ENCODE results near the gene FAM72C.
"Not testable (repeated sequence)": the region's sequence is repeated elsewhere in the genome, so short reads cannot be mapped to it uniquely, and the experiment has no call there.

The FAM72C gene

DNA sequence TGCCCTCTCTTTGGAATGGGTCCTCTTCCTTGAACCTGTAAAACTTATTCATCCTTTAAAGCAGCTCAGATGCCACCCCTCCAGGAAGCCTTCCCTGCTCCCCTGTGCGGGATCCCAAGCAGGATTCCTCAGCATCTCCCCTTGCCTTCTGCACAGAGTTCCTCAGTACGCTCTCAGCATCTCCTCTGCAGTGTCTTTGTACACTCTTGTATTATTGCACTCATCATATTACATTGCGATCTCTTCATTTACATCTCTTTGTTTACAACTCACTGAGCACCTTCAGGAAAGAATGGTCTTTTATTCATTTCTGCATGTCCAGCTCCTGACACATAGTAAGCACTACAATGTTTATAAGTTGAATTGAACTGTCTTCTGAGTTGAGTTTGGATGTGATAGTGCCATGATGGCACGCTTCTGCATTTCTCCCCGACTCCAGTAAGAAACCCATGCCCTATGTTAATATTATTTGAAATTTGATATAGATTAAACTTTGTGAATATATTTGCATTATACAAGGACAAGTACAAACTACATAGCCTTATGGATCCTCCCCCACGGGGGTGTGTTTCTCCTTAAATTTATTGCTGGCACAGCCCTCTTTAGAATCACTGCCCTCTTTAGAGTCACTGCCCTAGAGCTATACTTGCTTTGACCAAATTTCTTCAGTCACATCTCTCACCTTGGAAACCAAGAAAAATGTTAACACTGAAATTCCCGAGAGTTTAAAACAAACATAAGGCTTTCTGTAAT is 13.1 kb upstream of the FAM72C start:
- DNase-seq (ENCODE audit: low read depth) = not testable (repeated sequence)

DNA sequence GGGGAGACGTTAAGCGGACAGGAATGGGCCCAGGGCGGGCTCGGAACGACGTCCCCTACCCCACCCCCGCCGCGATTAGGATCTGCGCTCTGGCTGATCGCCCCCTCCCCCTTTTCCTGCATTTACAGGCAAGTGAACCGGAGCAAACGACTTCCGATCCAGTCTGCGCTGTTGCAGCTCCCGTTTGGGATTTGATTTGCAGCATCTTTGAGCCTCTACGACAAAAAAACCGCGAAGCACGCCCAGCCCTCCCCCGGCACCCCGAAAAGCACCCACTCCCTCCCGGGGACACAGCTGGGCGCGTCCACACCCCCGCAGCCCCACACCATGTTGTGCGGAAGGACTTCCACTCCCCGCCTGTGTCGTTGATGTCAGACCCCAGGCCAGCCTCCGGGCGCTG is 2.6 kb upstream of the FAM72C start:
- not testable (repeated sequence) for DNase-seq (ENCODE audit: low read depth)

- DNase-seq (ENCODE audit: low read depth) = not testable (repeated sequence)
Measured at GRCh38 chr1:143973876-143974414, 2.2 kb upstream of the FAM72C start.

DNA sequence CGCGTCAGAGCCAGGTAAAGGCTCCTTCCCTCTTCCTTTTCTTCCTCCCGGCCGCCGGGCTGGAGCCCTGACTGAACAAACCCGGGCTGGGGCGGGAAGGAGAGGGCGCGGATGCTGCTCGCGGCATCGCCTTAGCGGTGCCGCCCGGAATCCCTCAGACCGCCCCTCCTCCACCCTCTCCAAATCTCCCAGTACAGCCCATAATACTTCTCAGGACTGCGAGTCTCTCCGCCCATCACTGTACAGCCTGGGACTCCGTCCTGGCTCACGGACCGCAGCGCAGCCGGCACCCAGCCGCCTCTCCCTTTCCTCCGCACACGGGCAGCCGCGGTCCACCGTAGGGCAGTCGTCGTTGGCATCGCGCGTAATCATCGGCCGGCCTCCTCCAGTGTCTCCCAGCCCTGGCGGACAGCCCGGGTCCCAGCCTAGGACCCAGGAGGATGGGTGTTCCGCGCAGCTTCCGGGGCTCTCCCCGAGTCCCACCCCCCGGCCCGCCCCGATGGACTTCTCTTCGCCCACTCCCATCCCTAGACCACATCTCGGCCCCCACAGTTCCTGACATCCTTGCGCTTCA is 1.1 kb upstream of the FAM72C start:
- not testable (repeated sequence) for DNase-seq (ENCODE audit: low read depth)

GRCh38 chr1:143965860-143966259 is 5.9 kb downstream of the FAM72C start:
- DNase-seq (ENCODE audit: low read depth) = not testable (repeated sequence)

GRCh38 chr1:143964294-143964693 is 7.5 kb downstream of the FAM72C start:
- DNase-seq (ENCODE audit: low read depth) = not testable (repeated sequence)

DNA sequence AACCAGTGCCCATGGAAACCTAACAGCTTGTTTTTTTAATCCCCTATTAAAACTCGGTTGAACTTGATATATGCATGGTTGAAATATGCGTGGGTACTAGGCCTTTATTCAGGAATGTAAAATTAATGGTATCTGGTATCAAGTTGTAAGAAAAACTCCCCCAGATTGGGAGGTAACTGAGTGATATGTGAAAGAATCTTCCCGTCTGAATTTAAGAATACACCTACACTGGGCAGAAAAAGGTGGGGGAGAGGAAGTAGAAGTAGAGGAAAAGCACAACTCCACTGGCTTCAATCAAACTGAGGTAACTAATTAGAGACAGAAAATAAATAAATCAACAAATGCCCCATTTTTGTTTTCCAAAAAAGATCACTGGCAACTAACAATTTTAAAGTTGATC is 15.9 kb downstream of the FAM72C start:
- not testable (repeated sequence) for DNase-seq (ENCODE audit: low read depth)

DNA sequence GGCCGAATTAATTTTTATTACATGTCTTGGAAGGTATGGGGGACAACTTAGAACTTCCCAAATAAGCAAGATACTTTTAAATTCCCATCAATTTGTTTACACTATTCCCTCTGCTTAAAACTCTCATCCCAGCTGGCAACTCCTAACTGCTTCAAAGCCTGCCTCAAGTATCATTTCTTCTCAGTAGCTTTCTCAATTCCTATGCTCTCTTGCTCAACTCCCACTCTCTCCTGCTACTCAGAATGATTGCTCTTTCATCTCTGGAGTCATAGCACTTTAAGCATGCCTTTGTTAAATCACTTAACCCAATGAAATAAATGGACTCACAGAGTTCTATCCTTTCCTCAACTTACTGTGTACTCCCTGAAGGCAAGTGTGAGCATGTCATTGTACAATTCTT is 18.9 kb downstream of the FAM72C start:
- not testable (repeated sequence) for DNase-seq (ENCODE audit: low read depth)

DNA sequence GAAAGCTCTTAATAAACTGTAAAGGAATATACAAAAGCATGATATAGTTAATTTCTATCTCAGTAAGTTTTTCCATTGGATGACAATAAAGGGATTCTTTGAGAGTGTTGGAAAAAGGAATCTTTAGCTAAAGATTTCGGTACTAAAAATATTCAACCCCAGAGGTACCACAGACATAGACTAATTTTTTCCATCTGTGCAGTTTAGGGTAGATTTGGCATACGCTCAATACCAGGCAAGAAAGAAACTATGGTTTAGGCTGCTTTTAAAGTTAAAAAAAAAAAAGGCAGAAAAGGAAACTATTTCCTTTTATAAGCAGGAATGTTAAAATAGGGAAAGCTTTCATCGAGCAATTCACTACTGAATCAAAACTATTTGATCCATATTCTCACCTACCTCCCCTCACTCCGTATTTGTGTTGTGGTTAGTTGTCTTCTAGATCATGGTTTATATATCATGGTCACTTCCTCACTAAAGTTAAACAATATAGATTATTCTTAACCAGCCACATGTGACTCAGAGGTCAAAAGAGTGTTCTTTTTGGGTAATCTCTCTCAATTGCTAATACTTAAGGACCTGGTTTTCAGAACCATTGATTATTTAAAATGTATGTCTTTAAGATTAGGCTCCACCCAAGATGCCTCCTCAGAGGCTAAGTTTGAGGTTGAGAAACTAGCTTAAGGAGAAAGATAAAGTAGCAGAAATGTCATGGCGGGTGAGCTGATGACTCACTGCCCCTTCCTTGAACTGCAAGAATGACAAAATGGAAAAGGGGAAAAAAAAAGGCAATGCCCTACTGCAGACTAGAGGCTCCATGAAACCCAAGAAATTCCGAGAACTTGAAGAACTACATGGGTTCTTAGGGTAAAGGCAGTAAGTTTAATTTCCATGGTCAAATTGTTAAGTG is 20.0 kb downstream of the FAM72C start:
- not testable (repeated sequence) for DNase-seq (ENCODE audit: low read depth)

- DNase-seq (ENCODE audit: low read depth) = not testable (repeated sequence)
Measured at GRCh38 chr1:143947749-143948148, 24.0 kb downstream of the FAM72C start.

DNA sequence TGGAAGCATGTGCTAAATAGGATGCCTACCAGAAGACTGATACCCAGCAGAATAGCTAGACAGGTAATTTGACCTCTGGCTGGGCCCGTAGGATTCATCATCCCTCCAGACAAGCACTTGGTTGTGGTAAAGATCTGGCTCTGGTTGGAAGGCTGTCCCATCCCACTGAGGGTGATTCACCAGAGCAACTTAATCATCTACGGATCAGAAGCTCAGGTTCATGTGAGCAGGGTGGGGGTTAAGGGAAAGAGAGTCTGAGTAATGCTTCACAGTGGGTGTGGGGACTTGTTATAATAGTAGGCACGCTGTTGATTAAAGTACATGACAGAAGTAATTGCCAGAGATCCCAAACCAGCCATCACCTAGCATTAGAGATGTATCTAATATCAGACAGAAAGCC is 26.5 kb downstream of the FAM72C start:
- DNase-seq (ENCODE audit: low read depth) = not testable (repeated sequence)

DNA sequence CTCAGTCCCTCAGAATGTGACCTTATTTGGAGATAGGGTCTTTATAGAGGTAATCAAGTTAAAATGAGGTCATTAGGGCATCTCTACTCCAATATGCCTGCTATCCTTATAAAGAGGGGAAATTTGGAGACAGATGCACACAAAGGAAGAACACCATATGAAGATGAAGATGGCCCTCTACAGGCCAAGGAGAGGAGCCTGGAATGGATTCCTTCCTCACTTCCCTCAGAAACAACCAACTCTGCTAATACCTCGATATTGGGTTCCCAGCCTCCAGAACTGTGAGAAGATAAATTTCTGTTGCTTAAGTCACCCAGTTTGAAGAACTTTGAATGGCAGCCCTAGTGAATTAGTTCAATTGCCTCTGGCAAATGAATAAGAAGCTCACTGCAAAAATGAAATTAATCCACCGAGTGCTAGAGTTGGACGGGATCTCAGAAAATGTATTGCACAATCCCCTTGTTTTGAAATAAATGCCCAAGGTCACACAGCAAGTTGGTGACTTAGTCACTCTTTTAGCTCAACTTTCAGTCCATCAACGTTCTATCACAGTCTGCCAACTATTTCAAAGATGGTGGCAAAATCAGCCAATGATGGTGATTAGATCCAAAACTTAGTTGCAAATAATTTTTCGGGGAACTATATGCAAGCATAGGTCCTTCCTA is 27.1 kb downstream of the FAM72C start:
- DNase-seq (ENCODE audit: low read depth) = not testable (repeated sequence)

- DNase-seq (ENCODE audit: low read depth) = not testable (repeated sequence)
Measured at GRCh38 chr1:143943319-143943978, 28.3 kb downstream of the FAM72C start.

- DNase-seq (ENCODE audit: low read depth) = not testable (repeated sequence)
Measured at GRCh38 chr1:143942238-143942860, 29.4 kb downstream of the FAM72C start.

- not testable (repeated sequence) for DNase-seq (ENCODE audit: low read depth)
Measured at GRCh38 chr1:143939666-143940065, 32.1 kb downstream of the FAM72C start.

- not testable (repeated sequence) for DNase-seq (ENCODE audit: low read depth)
Measured at GRCh38 chr1:143938922-143939321, 32.9 kb downstream of the FAM72C start.

DNA sequence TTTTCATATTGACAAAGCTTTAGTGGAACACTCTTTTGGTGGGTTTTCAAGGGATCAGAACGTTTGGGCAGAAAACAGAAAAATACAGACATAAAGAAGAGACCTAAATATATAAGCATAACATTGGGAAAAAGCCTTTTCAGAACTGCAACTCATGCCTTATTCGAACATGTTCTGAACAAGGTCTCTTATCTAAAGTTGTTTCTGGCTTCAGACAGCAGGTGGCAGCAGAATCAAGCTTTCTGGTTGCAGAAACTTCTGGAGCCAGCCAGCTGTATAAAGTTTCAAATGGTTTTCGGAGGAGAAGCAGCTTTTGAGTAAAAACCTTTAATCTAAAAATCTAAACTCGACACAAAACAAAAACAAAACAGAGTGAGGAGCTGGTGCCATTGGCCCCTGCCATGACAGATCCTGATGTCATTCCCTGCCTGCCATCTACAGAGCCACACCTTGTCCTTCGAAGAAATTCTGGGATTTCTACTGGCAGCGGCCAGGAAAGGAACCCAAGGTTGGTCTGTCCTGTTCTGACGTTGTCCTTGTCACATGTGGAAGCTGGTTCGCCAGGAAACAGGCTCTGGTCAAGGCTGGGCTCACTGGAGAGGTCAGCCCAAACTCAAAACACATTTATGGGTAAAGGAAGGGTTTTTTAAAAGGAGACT is 35.2 kb downstream of the FAM72C start:
- DNase-seq (ENCODE audit: low read depth) = not testable (repeated sequence)

DNA sequence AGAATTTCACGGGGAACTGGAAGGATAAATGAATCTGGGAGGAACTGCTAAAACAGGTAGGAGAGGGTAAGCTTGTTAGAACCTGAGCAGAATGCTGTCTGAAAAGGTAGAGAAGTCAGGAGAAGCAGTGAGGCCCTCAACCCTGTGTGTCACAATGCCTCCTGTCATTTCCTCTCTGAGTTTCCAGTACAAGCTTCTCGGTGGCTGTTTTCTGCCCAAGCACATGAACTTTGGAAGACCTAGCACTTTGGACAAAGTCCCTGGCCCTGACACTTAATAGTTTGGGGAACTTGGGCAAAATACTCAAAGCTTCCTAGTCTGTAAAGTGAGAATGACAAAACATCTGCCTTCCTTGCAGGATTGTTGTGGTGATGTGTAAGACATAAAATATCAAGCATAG is 52.7 kb downstream of the FAM72C start:
- DNase-seq (ENCODE audit: low read depth) = not testable (repeated sequence)

- not testable (repeated sequence) for DNase-seq (ENCODE audit: low read depth)
Measured at GRCh38 chr1:143918552-143918951, 53.2 kb downstream of the FAM72C start.

GRCh38 chr1:143913705-143914104 is 58.1 kb downstream of the FAM72C start:
- DNase-seq (ENCODE audit: low read depth) = not testable (repeated sequence)
